MM.1S (cell line): ENCODE data around the gene UNC13B.

Experiments
- EZH2 ChIP-seq: fragments of 300-600 bp; sonication (generic); optimal IDR thresholded peaks from 2 replicates; pipeline ENCODE3; 2017; ENCODE audit warnings: low read depth, mild to moderate bottlenecking, antibody characterized with exemption, low read length, mixed read lengths
- EZH2phosphoT487 ChIP-seq: fragments of 300-600 bp; sonication (generic); IDR thresholded peaks from 2 replicates; pipeline ENCODE4 v1.6.1; 2018; ENCODE audit warnings: antibody characterized with exemption, low read length
- TF ChIP-seq, protein P1 (sequence below): fragments of 300-600 bp; sonication (generic); IDR thresholded peaks from 2 replicates; pipeline ENCODE4 v1.5.1; 2016; ENCODE audit warnings: antibody characterized with exemption, low read length, mixed read lengths

GRCh38 chr9:35227284-35227683 is 65.5 kb downstream of the UNC13B start:
- TF ChIP-seq, protein P1, sequence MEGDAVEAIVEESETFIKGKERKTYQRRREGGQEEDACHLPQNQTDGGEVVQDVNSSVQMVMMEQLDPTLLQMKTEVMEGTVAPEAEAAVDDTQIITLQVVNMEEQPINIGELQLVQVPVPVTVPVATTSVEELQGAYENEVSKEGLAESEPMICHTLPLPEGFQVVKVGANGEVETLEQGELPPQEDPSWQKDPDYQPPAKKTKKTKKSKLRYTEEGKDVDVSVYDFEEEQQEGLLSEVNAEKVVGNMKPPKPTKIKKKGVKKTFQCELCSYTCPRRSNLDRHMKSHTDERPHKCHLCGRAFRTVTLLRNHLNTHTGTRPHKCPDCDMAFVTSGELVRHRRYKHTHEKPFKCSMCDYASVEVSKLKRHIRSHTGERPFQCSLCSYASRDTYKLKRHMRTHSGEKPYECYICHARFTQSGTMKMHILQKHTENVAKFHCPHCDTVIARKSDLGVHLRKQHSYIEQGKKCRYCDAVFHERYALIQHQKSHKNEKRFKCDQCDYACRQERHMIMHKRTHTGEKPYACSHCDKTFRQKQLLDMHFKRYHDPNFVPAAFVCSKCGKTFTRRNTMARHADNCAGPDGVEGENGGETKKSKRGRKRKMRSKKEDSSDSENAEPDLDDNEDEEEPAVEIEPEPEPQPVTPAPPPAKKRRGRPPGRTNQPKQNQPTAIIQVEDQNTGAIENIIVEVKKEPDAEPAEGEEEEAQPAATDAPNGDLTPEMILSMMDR: no peak
- no peak for TF ChIP-seq EZH2phosphoT487
- no peak for TF ChIP-seq EZH2
